T-helper 2 cell treated with Interferon-gamma antibody and Interleukin-4, amounts not matched to agents 5 μg/mL and 100 μg/mL, for 36 hours (primary cell): ENCODE data around the gene MYOT.

ENCODE experiments used
- DNase-seq: peaks from one replicate; pipeline ENCODE4 v3.0.0; 2021; ENCODE audit warnings: low spot score
- H3K27ac Mint-ChIP-seq: one replicate; pipeline ENCODE4 v1.8.0; 2021; ENCODE audit warnings: mild to moderate bottlenecking, mixed read lengths
- H3K27me3 Mint-ChIP-seq: one replicate; pipeline ENCODE4 v1.8.0; 2021; ENCODE audit warnings: low read depth, mixed read lengths
- H3K36me3 Mint-ChIP-seq: one replicate; pipeline ENCODE4 v1.8.0; 2021; ENCODE audit warnings: low read depth, mixed read lengths
- H3K4me1 Mint-ChIP-seq: one replicate; pipeline ENCODE4 v1.8.0; 2021; ENCODE audit warnings: low read depth, mixed read lengths
- H3K4me3 Mint-ChIP-seq: one replicate; pipeline ENCODE4 v1.8.0; 2022; ENCODE audit warnings: mild to moderate bottlenecking, moderate library complexity, mixed read lengths
- H3K9me3 Mint-ChIP-seq: one replicate; pipeline ENCODE4 v1.8.0; 2021; ENCODE audit warnings: mixed read lengths

Gene MYOT, protein sequence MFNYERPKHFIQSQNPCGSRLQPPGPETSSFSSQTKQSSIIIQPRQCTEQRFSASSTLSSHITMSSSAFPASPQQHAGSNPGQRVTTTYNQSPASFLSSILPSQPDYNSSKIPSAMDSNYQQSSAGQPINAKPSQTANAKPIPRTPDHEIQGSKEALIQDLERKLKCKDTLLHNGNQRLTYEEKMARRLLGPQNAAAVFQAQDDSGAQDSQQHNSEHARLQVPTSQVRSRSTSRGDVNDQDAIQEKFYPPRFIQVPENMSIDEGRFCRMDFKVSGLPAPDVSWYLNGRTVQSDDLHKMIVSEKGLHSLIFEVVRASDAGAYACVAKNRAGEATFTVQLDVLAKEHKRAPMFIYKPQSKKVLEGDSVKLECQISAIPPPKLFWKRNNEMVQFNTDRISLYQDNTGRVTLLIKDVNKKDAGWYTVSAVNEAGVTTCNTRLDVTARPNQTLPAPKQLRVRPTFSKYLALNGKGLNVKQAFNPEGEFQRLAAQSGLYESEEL

DNA sequence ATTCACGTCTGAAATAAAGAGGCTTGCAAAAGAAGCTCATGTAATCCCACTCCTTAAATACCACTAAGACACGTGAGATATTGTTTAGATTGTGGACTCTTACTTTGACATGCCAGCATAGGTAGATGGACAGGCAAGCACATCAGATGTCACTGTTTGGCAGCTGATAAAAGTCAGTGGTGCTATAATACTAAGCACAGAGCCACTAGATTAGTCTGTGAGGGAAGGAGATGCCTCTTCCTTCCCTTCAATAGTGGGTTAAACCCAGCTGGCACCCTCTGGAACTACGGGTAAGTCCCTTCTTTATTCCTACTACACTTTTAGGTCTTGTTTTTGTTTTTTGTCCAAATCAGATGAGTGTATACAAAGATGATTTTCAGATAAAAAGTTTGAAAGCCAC is at the start of gene MYOT:
Gene MYOT, plus strand, starts transcription at position 197 of the 400 bp plus-strand sequence. CDS start 2,792 bp downstream, outside the sequence.
- Mint-ChIP-seq H3K4me3 (no peak within 1 kb of the TSS), H3K9me3 (no peaks in the 10 kb centered on the region), H3K4me1 (peaks cover 3% of the 10 kb centered on the region), H3K27ac (no peak within 1 kb of the TSS), H3K36me3 (no peaks in the 10 kb centered on the region), H3K27me3 (peaks cover 2% of the 10 kb centered on the region)
- no peak for DNase-seq

DNA sequence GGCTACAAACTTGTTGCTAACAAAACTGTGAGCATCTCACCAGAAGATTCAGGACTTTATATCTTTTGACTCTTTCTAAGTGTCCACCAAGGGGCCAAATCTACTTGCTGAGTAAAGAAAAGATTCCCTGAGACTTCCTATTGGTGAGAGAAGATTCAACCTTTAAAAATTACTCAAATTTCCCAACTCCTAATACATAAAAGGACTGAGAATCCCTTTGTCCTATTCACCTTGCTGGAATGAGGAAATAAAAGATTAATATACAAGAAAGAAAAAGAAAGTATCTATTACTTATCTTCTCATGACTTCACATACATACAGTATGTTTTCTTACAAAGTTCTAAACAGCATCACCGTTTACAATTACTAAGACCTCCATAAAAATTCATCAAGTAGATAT is 47.9 kb upstream of the MYOT start:
- no peak overlapping the region for H3K27ac Mint-ChIP-seq
- DNase-seq = no peak
- no peaks in the 10 kb centered on the region for H3K4me1 Mint-ChIP-seq
- no peaks in the 10 kb centered on the region for H3K36me3 Mint-ChIP-seq
- no peak overlapping the region for H3K4me3 Mint-ChIP-seq
- H3K9me3 Mint-ChIP-seq = no peaks in the 10 kb centered on the region
- H3K27me3 Mint-ChIP-seq = peaks cover 3% of the 10 kb centered on the region

DNA sequence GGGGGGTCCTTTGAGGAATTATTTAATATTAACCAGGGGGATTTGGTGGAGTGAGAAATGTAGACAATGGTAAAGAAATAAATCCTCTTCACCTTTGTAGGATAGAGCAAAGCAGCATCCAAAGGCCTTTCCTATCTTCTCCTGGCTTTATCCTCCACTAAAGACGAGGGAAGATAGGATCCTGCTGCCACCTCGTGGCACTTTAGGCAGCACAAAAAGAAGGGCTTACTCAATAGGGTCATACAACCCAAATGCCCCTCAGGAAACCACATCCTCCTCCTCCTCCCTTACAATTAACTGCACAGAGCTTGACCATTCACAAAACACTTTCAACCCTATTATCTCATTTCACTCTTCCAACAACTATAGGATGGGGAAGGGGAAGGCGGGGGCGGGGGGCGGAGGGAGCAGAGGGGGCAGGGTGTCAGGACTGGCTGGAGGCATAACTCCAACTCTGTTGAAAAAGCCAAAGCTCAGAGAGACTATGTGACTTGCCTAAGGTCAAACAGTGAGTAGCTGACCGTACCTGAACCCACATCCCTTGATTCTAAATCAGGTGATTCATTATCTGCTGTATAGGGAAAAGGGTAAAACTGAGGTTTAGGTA is 45.4 kb upstream of the MYOT start:
- Mint-ChIP-seq H3K36me3 (no peaks in the 10 kb centered on the region), H3K4me3 (no peak overlapping the region), H3K9me3 (peaks cover 4% of the 10 kb centered on the region), H3K27me3 (peaks cover 3% of the 10 kb centered on the region), H3K27ac (no peak overlapping the region), H3K4me1 (no peaks in the 10 kb centered on the region)
- no peak for DNase-seq

DNA sequence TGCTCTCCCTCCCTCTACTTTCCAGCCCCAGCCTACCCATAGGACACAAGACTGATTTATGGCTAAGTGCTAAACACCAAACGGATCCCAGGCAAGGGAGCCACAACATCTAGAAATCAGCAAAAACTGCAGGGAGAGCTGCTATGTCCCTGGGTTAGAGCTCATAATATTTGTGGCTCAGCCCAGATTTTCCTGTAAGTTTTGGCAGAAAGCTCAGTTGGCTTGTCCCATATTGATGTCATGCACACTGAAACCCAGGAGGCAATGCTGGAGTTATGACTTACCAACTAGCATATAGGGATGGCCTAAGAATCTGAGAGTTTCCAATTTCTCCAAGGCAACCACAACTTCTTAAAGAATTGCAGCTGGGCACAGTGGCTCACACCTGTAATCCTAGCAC is 44.7 kb upstream of the MYOT start:
- peaks cover 3% of the 10 kb centered on the region for H3K27me3 Mint-ChIP-seq
- H3K4me3 Mint-ChIP-seq = no peak overlapping the region
- H3K36me3 Mint-ChIP-seq = no peaks in the 10 kb centered on the region
- DNase-seq = no peak
- H3K4me1 Mint-ChIP-seq = no peaks in the 10 kb centered on the region
- H3K9me3 Mint-ChIP-seq = peaks cover 4% of the 10 kb centered on the region
- no peak overlapping the region for H3K27ac Mint-ChIP-seq

DNA sequence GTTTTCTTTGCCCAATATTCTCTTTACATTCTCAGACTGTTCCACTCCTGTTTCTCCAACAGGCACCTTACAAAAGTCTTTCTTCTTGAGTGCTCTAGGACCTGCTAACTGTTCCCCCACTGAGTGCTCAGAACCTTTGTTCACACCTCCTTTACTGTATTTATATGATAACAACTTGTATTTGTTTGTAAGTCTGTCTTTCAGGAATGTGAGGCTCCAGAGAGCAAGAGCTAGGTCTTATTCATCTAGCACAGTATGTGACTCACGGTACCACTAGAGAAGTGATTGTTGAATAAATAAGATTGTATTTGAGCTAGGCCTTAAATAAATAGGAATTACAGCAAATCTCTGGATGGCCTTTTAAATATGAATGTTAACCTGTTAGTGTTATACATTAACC is 42.5 kb upstream of the MYOT start:
- Mint-ChIP-seq H3K4me3 (no peak overlapping the region), H3K4me1 (no peaks in the 10 kb centered on the region), H3K36me3 (no peaks in the 10 kb centered on the region), H3K27me3 (peaks cover 3% of the 10 kb centered on the region), H3K9me3 (peaks cover 4% of the 10 kb centered on the region), H3K27ac (no peak overlapping the region)
- DNase-seq = no peak

DNA sequence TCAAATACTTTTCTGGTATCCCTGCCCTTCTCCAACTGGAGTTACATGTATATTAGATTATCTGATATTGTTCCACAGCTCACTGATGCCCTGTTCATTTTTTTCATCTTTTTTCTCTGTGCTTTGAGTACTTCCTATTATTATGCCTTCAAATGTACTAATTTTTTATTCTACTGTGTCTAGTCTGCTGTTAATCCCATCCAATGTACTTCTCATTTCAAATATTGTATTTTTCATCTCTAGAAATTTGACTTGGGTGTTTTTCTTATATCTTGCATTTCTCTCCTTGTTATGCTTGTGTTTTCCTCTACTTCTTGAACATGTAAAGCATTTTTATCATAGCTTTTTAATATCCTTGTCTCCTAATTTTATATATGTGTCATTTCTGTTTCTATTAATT is 41.6 kb upstream of the MYOT start:
- peaks cover 3% of the 10 kb centered on the region for H3K27me3 Mint-ChIP-seq
- no peak overlapping the region for H3K27ac Mint-ChIP-seq
- H3K9me3 Mint-ChIP-seq = peaks cover 4% of the 10 kb centered on the region
- H3K4me1 Mint-ChIP-seq = no peaks in the 10 kb centered on the region
- no peak overlapping the region for H3K4me3 Mint-ChIP-seq
- no peaks in the 10 kb centered on the region for H3K36me3 Mint-ChIP-seq
- no peak for DNase-seq

DNA sequence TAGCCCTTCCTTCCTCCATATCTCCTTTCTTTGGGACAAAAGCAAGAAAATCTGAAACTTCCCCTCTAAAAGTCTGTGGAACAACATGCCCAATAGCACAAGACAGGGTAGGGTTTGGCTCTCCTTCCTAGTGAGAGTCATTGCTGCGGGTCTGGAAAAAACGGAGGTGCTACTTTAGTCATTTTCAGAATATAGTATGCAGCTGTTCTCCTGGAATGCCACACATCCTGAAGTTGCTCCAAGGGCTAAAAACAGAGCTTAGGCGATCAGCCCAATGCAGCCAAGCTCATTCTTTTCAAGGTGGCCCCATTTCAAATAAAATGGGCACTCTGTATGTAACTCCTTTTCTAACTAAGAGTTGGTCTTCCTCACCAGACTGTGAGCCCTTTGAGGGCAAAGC is 39.5 kb upstream of the MYOT start:
- Mint-ChIP-seq H3K27ac (no peak overlapping the region), H3K9me3 (peaks cover 4% of the 10 kb centered on the region), H3K4me1 (no peaks in the 10 kb centered on the region), H3K27me3 (peaks cover 3% of the 10 kb centered on the region), H3K4me3 (no peak overlapping the region), H3K36me3 (no peaks in the 10 kb centered on the region)
- no peak for DNase-seq

DNA sequence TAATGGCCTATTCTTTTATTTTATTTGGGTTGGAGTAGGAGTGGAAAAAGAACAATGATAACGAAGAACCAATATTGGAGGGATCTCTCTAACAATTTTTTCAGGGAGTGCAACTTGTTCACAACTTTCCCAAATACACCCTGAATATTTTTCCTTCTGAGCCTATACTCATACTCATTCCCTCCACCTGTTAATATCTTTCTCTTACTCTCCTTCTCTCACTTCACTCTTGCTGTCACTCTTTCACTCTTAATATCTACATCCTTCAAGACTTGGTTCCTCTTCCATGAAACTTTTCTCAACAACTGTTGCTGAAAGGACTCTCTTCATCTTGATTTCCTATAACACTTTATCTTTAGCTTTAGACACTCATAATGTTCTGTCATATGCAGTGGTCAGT is 39.0 kb upstream of the MYOT start:
- peaks cover 4% of the 10 kb centered on the region for H3K9me3 Mint-ChIP-seq
- no peak for DNase-seq
- H3K36me3 Mint-ChIP-seq = no peaks in the 10 kb centered on the region
- no peaks in the 10 kb centered on the region for H3K4me1 Mint-ChIP-seq
- peaks cover 3% of the 10 kb centered on the region for H3K27me3 Mint-ChIP-seq
- no peak overlapping the region for H3K4me3 Mint-ChIP-seq
- no peak overlapping the region for H3K27ac Mint-ChIP-seq

DNA sequence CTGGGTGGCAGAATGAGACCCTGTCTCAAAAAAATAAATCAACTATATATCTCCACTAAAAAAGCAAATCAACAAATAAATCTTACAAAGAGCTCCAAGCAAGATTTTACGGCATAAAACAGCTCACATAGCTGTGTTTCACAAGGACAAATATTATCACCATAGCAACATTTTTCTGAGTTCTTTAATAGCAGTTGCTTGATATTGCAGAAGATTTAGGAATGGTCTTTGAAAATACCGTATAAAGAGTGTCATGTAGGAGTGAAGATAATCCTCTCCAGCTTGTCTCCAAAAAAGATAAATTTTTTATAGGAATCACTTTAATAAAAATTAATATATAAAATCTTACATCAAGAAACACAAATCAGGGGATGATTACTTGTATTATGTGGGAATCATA is 36.6 kb upstream of the MYOT start:
- Mint-ChIP-seq H3K36me3 (no peaks in the 10 kb centered on the region), H3K4me1 (no peaks in the 10 kb centered on the region), H3K4me3 (no peak overlapping the region), H3K9me3 (peaks cover 2% of the 10 kb centered on the region), H3K27ac (no peak overlapping the region), H3K27me3 (peaks cover 3% of the 10 kb centered on the region)
- no peak for DNase-seq

DNA sequence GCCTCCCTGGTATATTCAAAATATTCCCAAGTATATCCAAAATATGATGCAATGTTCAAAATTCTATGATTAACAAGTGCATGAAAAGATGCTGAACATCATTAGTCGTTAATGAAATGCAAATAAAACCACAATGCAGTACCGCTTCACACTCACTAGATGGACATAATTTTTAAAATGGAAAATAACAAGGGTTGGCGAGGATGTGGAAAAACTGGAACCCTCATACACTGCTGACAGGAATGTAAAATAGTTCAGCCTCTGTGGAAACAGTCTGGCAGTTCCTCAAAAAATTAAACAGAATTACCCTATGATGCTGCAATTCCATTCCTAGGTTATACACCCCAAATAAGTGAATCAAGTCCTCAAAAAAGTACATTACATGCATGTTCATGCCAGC is 36.1 kb upstream of the MYOT start:
- DNase-seq = no peak
- no peaks in the 10 kb centered on the region for H3K9me3 Mint-ChIP-seq

DNA sequence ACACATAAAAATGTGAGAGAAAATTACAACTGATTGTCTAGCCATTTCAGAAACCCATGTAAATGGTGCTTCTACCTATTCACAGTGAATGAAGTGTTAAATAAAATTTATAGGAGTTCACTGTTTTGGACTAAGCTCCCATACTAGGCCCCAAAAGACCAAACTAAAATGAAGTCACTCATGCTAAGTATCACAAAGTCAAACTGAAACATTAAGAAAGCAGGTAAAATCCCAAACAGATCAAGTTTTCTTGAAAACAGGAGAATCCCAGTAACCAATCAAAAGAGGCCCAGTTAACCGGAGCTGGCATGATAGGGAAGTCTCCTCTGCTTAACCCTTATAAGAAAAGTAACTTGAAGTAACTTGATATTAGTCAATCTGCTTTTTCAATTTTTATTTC is 35.2 kb upstream of the MYOT start:
- Mint-ChIP-seq H3K27me3 (peaks cover 7% of the 10 kb centered on the region), H3K4me3 (no peak overlapping the region), H3K36me3 (no peaks in the 10 kb centered on the region), H3K9me3 (no peaks in the 10 kb centered on the region), H3K27ac (no peak overlapping the region), H3K4me1 (no peaks in the 10 kb centered on the region)
- DNase-seq = no peak

More for the DNA sequence above, 36.1 kb upstream of the MYOT start:
- Mint-ChIP-seq H3K27me3 (peaks cover 3% of the 10 kb centered on the region), H3K4me1 (no peaks in the 10 kb centered on the region), H3K36me3 (no peaks in the 10 kb centered on the region), H3K27ac (no peak overlapping the region), H3K4me3 (no peak overlapping the region)

DNA sequence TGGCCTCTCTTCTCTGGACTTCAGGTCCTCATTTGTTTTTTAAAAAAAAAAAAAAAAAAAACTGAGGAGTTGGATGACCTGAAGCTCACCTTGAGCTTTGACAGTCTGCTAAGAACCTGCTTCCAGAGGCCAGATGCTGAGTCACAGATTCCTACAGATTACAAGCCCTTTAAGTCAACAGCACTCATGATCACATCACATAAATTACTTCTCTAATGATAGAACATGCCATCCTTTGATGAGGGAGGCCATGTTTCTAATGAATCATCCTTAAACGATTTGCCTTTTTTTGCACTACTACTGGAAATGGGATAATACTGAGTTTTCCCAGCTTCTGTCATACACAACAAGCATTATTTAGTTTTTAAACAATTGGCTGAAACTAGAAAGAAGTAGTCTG is 34.2 kb upstream of the MYOT start:
- DNase-seq = no peak
- no peaks in the 10 kb centered on the region for H3K9me3 Mint-ChIP-seq
- H3K36me3 Mint-ChIP-seq = no peaks in the 10 kb centered on the region
- no peak overlapping the region for H3K4me3 Mint-ChIP-seq
- H3K27me3 Mint-ChIP-seq = peaks cover 11% of the 10 kb centered on the region
- no peaks in the 10 kb centered on the region for H3K4me1 Mint-ChIP-seq
- no peak overlapping the region for H3K27ac Mint-ChIP-seq

DNA sequence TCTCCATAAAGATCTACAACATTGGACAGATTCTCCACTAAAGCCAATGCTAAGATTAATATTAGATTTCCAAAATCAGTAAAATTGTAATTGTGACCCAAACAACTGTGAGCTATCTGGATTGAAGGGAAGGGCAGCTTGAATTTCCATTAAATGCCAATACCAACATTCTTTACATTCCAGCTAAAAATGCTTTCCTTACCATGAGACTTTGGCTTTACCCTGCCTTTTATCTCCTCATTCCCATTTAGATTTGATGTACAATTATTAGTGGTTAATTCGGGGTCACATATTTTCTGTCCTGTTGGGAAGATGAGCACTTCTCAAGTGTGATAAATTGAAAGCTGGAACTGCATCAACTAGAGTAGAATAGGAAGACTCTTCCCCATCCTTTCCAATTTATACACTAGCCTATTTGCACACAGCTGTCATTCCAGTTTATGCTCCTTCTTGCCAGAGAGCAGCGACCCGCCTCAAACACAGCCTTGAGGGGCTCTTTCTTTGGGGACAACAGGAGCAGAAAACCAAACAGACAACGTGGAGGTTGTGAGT is 33.1 kb upstream of the MYOT start:
- Mint-ChIP-seq H3K27me3 (peaks cover 8% of the 10 kb centered on the region), H3K4me3 (no peak overlapping the region), H3K4me1 (no peaks in the 10 kb centered on the region), H3K9me3 (no peaks in the 10 kb centered on the region), H3K36me3 (no peaks in the 10 kb centered on the region), H3K27ac (no peak overlapping the region)
- DNase-seq = no peak

DNA sequence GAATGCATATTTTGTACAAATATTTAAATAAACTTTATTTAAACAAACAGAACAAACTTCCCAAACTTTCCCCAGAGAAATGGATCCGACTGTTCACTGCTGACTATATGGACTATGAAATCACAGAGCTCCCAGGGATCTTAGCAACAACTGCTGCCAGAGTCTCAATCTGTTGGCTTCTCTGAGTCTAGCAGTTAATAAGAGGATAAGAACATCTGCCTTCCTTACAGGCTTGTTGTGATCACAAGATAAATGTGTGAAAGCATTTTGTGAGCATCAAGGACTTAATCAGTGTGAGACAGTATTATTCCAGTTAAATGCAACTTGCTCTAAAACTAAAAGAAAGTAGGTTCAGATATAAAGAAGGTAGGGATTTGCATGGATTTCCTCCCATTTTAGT is 31.4 kb upstream of the MYOT start:
- Mint-ChIP-seq H3K4me1 (no peaks in the 10 kb centered on the region), H3K9me3 (no peaks in the 10 kb centered on the region), H3K27me3 (peaks cover 8% of the 10 kb centered on the region), H3K4me3 (no peak overlapping the region), H3K36me3 (no peaks in the 10 kb centered on the region), H3K27ac (no peak overlapping the region)
- no peak for DNase-seq
